ENCODE results near the gene PCDHGB5.

PCDHGB5 gene

DNA sequence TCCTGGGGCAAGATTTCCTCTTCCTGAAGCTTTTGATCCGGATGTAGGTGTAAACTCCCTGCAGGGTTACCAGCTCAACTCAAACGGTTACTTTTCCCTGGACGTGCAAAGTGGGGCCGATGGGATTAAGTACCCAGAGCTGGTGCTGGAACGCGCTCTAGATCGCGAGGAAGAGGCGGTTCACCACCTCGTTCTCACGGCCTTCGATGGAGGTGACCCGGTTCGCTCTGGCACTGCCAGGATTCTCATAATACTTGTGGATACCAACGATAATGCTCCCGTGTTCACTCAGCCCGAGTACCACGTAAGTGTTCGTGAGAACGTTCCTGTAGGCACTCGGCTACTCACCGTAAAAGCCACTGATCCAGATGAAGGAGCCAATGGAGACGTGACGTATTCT, 42.1 kb upstream of the PCDHGB5 start:
- ATAC-seq (ENCODE audit: low read depth) (no peak), DNase-seq (ENCODE audit: low spot score) (no peak)
- H3K4me3 ChIP-seq (ENCODE audit: severe bottlenecking), result no peak overlapping the region
- peaks cover 3% of the 10 kb centered on the region for H3K4me1 ChIP-seq (ENCODE audit: insufficient read depth, poor library complexity, severe bottlenecking)
- TF ChIP-seq, protein P1, sequence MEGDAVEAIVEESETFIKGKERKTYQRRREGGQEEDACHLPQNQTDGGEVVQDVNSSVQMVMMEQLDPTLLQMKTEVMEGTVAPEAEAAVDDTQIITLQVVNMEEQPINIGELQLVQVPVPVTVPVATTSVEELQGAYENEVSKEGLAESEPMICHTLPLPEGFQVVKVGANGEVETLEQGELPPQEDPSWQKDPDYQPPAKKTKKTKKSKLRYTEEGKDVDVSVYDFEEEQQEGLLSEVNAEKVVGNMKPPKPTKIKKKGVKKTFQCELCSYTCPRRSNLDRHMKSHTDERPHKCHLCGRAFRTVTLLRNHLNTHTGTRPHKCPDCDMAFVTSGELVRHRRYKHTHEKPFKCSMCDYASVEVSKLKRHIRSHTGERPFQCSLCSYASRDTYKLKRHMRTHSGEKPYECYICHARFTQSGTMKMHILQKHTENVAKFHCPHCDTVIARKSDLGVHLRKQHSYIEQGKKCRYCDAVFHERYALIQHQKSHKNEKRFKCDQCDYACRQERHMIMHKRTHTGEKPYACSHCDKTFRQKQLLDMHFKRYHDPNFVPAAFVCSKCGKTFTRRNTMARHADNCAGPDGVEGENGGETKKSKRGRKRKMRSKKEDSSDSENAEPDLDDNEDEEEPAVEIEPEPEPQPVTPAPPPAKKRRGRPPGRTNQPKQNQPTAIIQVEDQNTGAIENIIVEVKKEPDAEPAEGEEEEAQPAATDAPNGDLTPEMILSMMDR (IDR thresholded peaks at IDR 0.05; ENCODE audit: poor library complexity, severe bottlenecking), result no peak
- H3K27ac ChIP-seq (ENCODE audit: poor library complexity, severe bottlenecking), result no peak overlapping the region
- peaks cover 83% of the 10 kb centered on the region for H3K27me3 ChIP-seq (ENCODE audit: insufficient read depth, poor library complexity, severe bottlenecking)
- H3K36me3 ChIP-seq (ENCODE audit: low read depth), result no peaks in the 10 kb centered on the region
- no peaks in the 10 kb centered on the region for H3K9me3 ChIP-seq (ENCODE audit: severe bottlenecking)

DNA sequence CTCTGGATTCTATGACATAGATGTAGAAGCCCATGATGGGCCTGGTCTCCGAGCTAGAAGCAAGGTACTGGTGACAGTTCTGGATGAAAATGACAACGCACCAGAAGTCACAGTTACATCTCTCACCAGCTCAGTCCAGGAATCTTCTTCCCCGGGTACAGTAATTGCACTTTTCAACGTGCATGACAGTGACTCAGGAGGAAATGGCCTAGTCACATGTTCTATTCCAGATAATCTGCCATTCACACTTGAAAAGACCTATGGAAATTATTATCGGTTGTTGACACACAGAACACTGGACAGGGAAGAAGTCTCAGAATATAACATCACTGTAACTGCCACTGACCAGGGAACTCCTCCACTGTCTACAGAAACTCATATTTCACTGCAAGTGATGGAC, 41.6 kb upstream of the PCDHGB5 start:
- DNase-seq (ENCODE audit: low spot score) (no peak), ATAC-seq (ENCODE audit: low read depth) (no peak)
- H3K4me1 ChIP-seq (ENCODE audit: insufficient read depth, poor library complexity, severe bottlenecking), result peaks cover 3% of the 10 kb centered on the region
- H3K36me3 ChIP-seq (ENCODE audit: low read depth), result no peaks in the 10 kb centered on the region
- TF ChIP-seq, protein P1 (IDR thresholded peaks at IDR 0.05; ENCODE audit: poor library complexity, severe bottlenecking), result no peak
- H3K4me3 ChIP-seq (ENCODE audit: severe bottlenecking), result no peak overlapping the region
- H3K27me3 ChIP-seq (ENCODE audit: insufficient read depth, poor library complexity, severe bottlenecking), result peaks cover 84% of the 10 kb centered on the region
- no peak overlapping the region for H3K27ac ChIP-seq (ENCODE audit: poor library complexity, severe bottlenecking)
- no peaks in the 10 kb centered on the region for H3K9me3 ChIP-seq (ENCODE audit: severe bottlenecking)

DNA sequence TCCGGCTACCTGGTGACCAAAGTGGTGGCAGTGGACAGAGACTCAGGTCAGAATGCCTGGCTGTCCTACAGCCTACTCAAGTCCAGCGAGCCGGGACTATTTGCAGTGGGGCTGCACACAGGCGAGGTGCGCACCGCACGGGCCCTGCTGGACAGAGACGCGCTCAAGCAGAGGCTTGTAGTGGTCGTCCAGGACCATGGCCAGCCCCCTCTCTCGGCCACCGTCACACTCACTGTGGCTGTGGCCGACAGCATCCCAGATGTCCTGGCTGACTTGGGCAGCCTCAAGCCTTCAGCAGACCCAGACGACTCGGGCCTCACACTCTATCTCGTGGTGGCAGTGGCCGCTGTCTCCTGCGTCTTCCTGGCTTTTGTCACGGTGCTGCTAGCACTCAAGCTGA, 40.8 kb upstream of the PCDHGB5 start:
- Histone ChIP-seq H3K4me3 (ENCODE audit: severe bottlenecking) (no peak overlapping the region), H3K36me3 (ENCODE audit: low read depth) (no peaks in the 10 kb centered on the region), H3K9me3 (ENCODE audit: severe bottlenecking) (no peaks in the 10 kb centered on the region), H3K4me1 (ENCODE audit: insufficient read depth, poor library complexity, severe bottlenecking) (peaks cover 3% of the 10 kb centered on the region), H3K27ac (ENCODE audit: poor library complexity, severe bottlenecking) (no peak overlapping the region), H3K27me3 (ENCODE audit: insufficient read depth, poor library complexity, severe bottlenecking) (peaks cover 84% of the 10 kb centered on the region)
- ATAC-seq (ENCODE audit: low read depth), result no peak
- TF ChIP-seq, protein P1 (IDR thresholded peaks at IDR 0.05; ENCODE audit: poor library complexity, severe bottlenecking), result no peak
- no peak for DNase-seq (ENCODE audit: low spot score)

DNA sequence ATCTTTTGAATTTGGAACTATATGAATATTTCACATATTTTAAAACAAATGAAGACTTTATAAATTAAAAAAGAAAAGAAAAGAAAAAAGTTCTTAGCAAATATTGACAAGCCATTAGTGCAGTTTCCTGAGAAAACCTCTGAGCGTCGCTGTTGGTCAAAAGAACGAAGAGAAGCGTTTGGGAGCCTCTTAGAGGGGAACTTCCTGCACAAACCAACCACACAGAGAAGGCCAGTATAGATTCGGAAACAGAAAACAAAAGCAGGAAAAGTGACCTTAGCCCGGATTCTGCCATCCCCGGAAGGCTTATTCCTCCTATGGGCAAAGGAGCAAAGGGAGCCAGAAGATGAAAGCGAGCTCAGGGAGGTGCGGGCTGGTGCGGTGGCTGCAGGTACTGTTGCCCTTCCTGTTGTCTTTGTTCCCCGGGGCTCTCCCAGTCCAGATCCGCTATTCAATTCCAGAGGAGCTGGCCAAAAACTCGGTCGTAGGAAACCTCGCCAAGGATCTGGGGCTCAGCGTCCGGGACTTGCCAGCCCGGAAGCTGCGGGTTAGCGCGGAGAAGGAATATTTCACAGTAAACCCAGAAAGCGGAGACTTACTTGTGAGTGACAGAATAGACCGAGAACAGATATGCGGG, 37.8 kb upstream of the PCDHGB5 start, which contains the start of gene PCDHGB2:
Gene PCDHGB2, plus strand, starts transcription at position 205 of the 637 bp plus-strand sequence. Its CDS starts 142 bp downstream, at position 347.
- H3K36me3 ChIP-seq (ENCODE audit: low read depth), result no peaks in the 10 kb centered on the region

More for the DNA sequence above, 37.8 kb upstream of the PCDHGB5 start, which contains the start of gene PCDHGB2:
- H3K9me3 ChIP-seq (ENCODE audit: severe bottlenecking), result peaks cover 12% of the 10 kb centered on the region
- no peak within 1 kb of the TSS for H3K27ac ChIP-seq (ENCODE audit: poor library complexity, severe bottlenecking)
- TF ChIP-seq, protein P1 (IDR thresholded peaks at IDR 0.05; ENCODE audit: poor library complexity, severe bottlenecking), result peak; percentile 60
- no peak for DNase-seq (ENCODE audit: low spot score)
- ATAC-seq (ENCODE audit: low read depth), result peak; percentile 46; the same call in 1 of the 3 replicates
- peak within 1 kb of the TSS; percentile 18 for H3K4me3 ChIP-seq (ENCODE audit: severe bottlenecking)
- peaks cover 91% of the 10 kb centered on the region for H3K27me3 ChIP-seq (ENCODE audit: insufficient read depth, poor library complexity, severe bottlenecking)
- peaks cover 3% of the 10 kb centered on the region for H3K4me1 ChIP-seq (ENCODE audit: insufficient read depth, poor library complexity, severe bottlenecking)
